ENCODE measurements around the gene CLIC2.

Gene CLIC2

DNA sequence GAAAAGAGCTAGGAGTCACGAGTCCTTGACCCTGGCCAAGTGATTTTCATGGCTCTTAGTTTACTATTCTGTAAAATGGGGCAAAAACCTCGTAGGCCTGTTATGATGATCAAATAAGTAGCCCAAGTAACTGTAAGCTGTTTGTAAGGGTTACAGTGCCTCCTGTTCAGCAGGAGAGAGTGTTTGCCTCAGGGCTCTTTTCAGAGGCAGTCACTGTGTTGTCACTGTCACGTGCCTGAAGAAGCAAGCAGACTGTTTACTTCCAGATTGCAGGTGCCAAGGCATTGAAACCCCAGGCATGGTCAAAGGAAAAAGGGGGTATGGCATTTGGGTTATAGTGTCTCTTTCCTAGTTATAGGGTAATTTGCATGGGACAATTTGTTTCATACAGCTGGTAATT, 74.7 kb downstream of the CLIC2 start:
- TF ChIP-seq, protein P1, sequence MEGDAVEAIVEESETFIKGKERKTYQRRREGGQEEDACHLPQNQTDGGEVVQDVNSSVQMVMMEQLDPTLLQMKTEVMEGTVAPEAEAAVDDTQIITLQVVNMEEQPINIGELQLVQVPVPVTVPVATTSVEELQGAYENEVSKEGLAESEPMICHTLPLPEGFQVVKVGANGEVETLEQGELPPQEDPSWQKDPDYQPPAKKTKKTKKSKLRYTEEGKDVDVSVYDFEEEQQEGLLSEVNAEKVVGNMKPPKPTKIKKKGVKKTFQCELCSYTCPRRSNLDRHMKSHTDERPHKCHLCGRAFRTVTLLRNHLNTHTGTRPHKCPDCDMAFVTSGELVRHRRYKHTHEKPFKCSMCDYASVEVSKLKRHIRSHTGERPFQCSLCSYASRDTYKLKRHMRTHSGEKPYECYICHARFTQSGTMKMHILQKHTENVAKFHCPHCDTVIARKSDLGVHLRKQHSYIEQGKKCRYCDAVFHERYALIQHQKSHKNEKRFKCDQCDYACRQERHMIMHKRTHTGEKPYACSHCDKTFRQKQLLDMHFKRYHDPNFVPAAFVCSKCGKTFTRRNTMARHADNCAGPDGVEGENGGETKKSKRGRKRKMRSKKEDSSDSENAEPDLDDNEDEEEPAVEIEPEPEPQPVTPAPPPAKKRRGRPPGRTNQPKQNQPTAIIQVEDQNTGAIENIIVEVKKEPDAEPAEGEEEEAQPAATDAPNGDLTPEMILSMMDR (IDR thresholded peaks at IDR 0.05; ENCODE audit: low read depth, low read length, poor library complexity, severe bottlenecking) = no peak
- TF ChIP-seq EZH2phosphoT487 (IDR thresholded peaks at IDR 0.05; ENCODE audit: borderline replicate concordance, low read length) = no peak
- Histone ChIP-seq H3K9me3 (ENCODE audit: control insufficient read depth, insufficient read depth, low read length) (no peaks in the 10 kb centered on the region), H3K27me3 (ENCODE audit: control insufficient read depth, low read length) (no peaks in the 10 kb centered on the region)

DNA sequence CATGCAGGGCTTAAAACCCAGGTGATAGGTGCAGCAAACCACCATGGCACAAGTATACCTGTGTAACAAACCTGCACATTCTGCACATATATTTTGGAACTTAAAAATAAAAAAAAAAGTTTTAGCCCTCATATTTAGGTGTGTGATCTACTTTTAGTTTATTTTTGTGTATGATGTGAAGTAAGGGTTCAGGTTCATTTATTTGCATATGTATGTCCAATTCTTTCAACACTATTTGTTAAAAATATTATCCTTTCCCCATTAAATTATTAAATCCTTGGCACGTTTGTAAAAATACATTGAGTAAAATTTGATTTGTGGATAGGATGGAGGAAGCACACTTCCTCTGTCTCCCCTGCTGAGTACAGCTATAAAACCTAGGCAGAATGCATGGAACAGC, 83.0 kb downstream of the CLIC2 start:
- H3K9me2 ChIP-seq (replicated peaks; ENCODE audit: control insufficient read depth, low read length) = no peaks in the 10 kb centered on the region
- no peaks in the 10 kb centered on the region for H3K27me3 ChIP-seq (ENCODE audit: control insufficient read depth, low read length)
- TF ChIP-seq EZH2phosphoT487 (IDR thresholded peaks at IDR 0.05; ENCODE audit: borderline replicate concordance, low read length) = no peak
- TF ChIP-seq, protein P1 (IDR thresholded peaks at IDR 0.05; ENCODE audit: low read depth, low read length, poor library complexity, severe bottlenecking) = no peak

More for the DNA sequence above, 74.7 kb downstream of the CLIC2 start:
- no peaks in the 10 kb centered on the region for H4K20me1 ChIP-seq (ENCODE audit: control insufficient read depth, insufficient read depth, low read depth, low read length)
- H3F3A ChIP-seq (ENCODE audit: control insufficient read depth, insufficient read depth) = peaks cover 2% of the 10 kb centered on the region; the same call in 1 of the 2 replicates
- H3K9me2 ChIP-seq (replicated peaks; ENCODE audit: control insufficient read depth, low read length) = no peaks in the 10 kb centered on the region
- H3K36me3 ChIP-seq (ENCODE audit: control insufficient read depth, low read length) = no peaks in the 10 kb centered on the region
- H3K4me1 ChIP-seq (ENCODE audit: control insufficient read depth, low read length) = peaks cover 10% of the 10 kb centered on the region
- H3K4me3 ChIP-seq (ENCODE audit: low read length) = no peak overlapping the region
- H3K79me2 ChIP-seq (ENCODE audit: control insufficient read depth, low read length) = peaks cover 16% of the 10 kb centered on the region
- H3K27ac ChIP-seq (ENCODE audit: low read depth, low read length) = no peak overlapping the region
- H3K4me2 ChIP-seq (ENCODE audit: low read length) = no peak overlapping the region

DNA sequence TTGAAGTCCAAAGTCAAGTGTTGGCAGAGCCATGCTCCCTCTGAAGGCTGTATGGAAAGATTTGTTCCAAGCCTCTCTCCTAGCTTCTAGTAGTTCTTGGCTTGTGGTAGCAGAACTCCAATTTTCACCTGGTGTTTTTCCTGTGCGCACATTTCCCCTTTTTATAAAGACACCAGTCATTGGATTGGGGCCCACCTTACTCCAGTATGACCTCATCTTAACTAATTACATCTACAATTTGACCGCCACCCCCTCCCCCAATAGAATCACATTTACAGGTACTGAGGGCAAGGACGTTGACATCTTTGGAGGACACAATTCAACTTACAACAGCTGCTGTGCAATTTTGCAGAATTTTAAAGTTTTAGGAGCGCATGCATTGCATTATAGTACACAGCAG, 86.9 kb downstream of the CLIC2 start:
- H3F3A ChIP-seq (ENCODE audit: control insufficient read depth, insufficient read depth) = no peaks in the 10 kb centered on the region
- no peak overlapping the region for H3K4me2 ChIP-seq (ENCODE audit: low read length)
- no peaks in the 10 kb centered on the region for H3K9me2 ChIP-seq (replicated peaks; ENCODE audit: control insufficient read depth, low read length)
- H3K9me3 ChIP-seq (ENCODE audit: control insufficient read depth, insufficient read depth, low read length) = no peaks in the 10 kb centered on the region
- H3K4me1 ChIP-seq (ENCODE audit: control insufficient read depth, low read length) = no peaks in the 10 kb centered on the region
- no peaks in the 10 kb centered on the region for H3K79me2 ChIP-seq (ENCODE audit: control insufficient read depth, low read length)
- no peaks in the 10 kb centered on the region for H3K27me3 ChIP-seq (ENCODE audit: control insufficient read depth, low read length)
- no peak overlapping the region for H3K27ac ChIP-seq (ENCODE audit: low read depth, low read length)
- no peaks in the 10 kb centered on the region for H3K36me3 ChIP-seq (ENCODE audit: control insufficient read depth, low read length)
- H4K20me1 ChIP-seq (ENCODE audit: control insufficient read depth, insufficient read depth, low read depth, low read length) = no peaks in the 10 kb centered on the region
- TF ChIP-seq EZH2phosphoT487 (IDR thresholded peaks at IDR 0.05; ENCODE audit: borderline replicate concordance, low read length) = no peak
- TF ChIP-seq, protein P1 (IDR thresholded peaks at IDR 0.05; ENCODE audit: low read depth, low read length, poor library complexity, severe bottlenecking) = no peak
- H3K4me3 ChIP-seq (ENCODE audit: low read length) = no peak overlapping the region

More for the DNA sequence above, 83.0 kb downstream of the CLIC2 start:
- no peaks in the 10 kb centered on the region for H3F3A ChIP-seq (ENCODE audit: control insufficient read depth, insufficient read depth)
- H3K4me3 ChIP-seq (ENCODE audit: low read length) = no peak overlapping the region
- H3K36me3 ChIP-seq (ENCODE audit: control insufficient read depth, low read length) = no peaks in the 10 kb centered on the region
- no peaks in the 10 kb centered on the region for H4K20me1 ChIP-seq (ENCODE audit: control insufficient read depth, insufficient read depth, low read depth, low read length)
- no peaks in the 10 kb centered on the region for H3K9me3 ChIP-seq (ENCODE audit: control insufficient read depth, insufficient read depth, low read length)
- H3K79me2 ChIP-seq (ENCODE audit: control insufficient read depth, low read length) = no peaks in the 10 kb centered on the region
- no peak overlapping the region for H3K4me2 ChIP-seq (ENCODE audit: low read length)
- no peak overlapping the region for H3K27ac ChIP-seq (ENCODE audit: low read depth, low read length)
- H3K4me1 ChIP-seq (ENCODE audit: control insufficient read depth, low read length) = no peaks in the 10 kb centered on the region

Data from DOHH2 (cell line).